OCI-LY3 (cell line): ENCODE data around the gene NXPH4.

Source experiments
- H2AFZ ChIP-seq: fragments of 200-600, 300-600 bp; shearing (Covaris generic); 2 replicates; pipeline ENCODE4 v1.6.0; 2014; ENCODE audit warnings: antibody characterized with exemption, low read depth, low read length
- H3K27ac ChIP-seq: fragments of 200-600, 300-600 bp; sonication (generic); 2 replicates; pipeline ENCODE4 v1.5.1; 2014; ENCODE audit warnings: mild to moderate bottlenecking, low read length, moderate library complexity, mixed read lengths
- H3K27me3 ChIP-seq: fragments of 200-600, 300-600 bp; sonication (generic); 2 replicates; pipeline ENCODE4 v1.6.1; 2014; ENCODE audit warnings: low read depth, low read length, mixed read lengths
- H3K36me3 ChIP-seq: fragments of 200-600, 300-600 bp; sonication (generic); replicated peaks from 2 replicates; pipeline ENCODE3; 2014; ENCODE audit warnings: low read depth, low read length, mixed read lengths
- H3K4me1 ChIP-seq: fragments of 300-600, 200-600 bp; sonication (generic); 2 replicates; pipeline ENCODE4 v1.6.1; 2014; ENCODE audit warnings: low read length, mixed read lengths
- H3K4me2 ChIP-seq: fragments of 200-600, 300-600 bp; sonication (generic); 2 replicates; pipeline ENCODE4 v1.6.1; 2014; ENCODE audit warnings: low read length, mixed read lengths
- H3K4me3 ChIP-seq: fragments of 300-600, 200-600 bp; sonication (generic); 2 replicates; pipeline ENCODE4 v1.5.1; 2014; ENCODE audit warnings: antibody characterized with exemption, mild to moderate bottlenecking, low read length, moderate library complexity
- H3K79me2 ChIP-seq: fragments of 300-600, 200-600 bp; shearing (Covaris generic); 2 replicates; pipeline ENCODE4 v1.6.1; 2014; ENCODE audit warnings: mild to moderate bottlenecking, low read length, mixed read lengths
- H3K9ac ChIP-seq: fragments of 300-600, 200-600 bp; shearing (Covaris generic); 2 replicates; pipeline ENCODE4 v1.6.0; 2014; ENCODE audit warnings: mild to moderate bottlenecking, low read length, moderate library complexity
- H3K9me3 ChIP-seq: fragments of 200-600, 300-600 bp; shearing (Covaris generic); 2 replicates; pipeline ENCODE4 v1.6.1; 2014; ENCODE audit warnings: low read length, mixed read lengths; ENCODE audit not compliant: insufficient read depth
- H4K20me1 ChIP-seq: fragments of 200-600, 300-600 bp; sonication (generic); 2 replicates; pipeline ENCODE4 v1.6.1; 2016; ENCODE audit warnings: low read length, mixed read lengths; ENCODE audit not compliant: insufficient read depth
- EZH2phosphoT487 ChIP-seq: fragments of 200-600 bp; shearing (Covaris generic); IDR thresholded peaks from 2 replicates; pipeline ENCODE4 v1.6.1; 2018; ENCODE audit warnings: antibody characterized with exemption, mixed run types, low read depth
- TF ChIP-seq, protein P1 (sequence below): fragments of 200-600, 300-600 bp; sonication (generic); IDR thresholded peaks from 2 replicates; pipeline ENCODE4 v1.5.1; 2014; ENCODE audit warnings: antibody characterized with exemption, low read length, low read depth

The NXPH4 gene

DNA sequence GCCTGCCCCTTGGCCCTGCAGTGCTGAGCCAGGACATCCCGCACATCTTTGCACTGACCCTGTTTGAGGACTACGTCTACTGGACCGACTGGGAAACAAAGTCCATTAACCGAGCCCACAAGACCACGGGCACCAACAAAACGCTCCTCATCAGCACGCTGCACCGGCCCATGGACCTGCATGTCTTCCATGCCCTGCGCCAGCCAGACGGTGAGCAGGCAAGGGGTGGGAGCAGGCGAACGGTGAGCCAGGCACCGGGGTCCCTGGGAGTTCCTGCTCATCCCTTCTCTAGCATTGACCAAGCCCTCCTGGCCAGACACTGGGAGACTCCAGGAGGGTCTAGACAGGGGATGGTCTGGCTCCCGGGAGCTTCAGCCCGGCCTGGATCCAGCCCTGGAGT is 17.4 kb upstream of the NXPH4 start:
- Histone ChIP-seq H3K36me3 (no peaks in the 10 kb centered on the region), H3K27ac (no peak overlapping the region), H4K20me1 (no peaks in the 10 kb centered on the region)

DNA sequence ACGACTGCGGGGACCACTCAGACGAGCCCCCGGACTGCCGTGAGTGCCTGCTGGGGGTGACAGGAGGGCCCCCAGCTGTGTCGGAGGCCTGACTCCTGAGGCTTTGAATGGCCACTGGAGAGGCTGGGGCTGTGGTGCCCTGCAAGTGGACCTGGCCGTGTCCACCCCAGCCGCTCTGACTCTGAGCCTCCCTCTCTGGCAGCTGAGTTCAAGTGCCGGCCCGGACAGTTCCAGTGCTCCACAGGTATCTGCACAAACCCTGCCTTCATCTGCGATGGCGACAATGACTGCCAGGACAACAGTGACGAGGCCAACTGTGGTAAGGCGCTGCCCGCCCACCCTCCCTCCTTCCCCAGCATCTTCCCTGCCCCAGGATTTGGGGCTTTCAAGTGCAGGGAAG is 16.1 kb upstream of the NXPH4 start:
- H3K9me3 ChIP-seq, result no peaks in the 10 kb centered on the region
- H3K9ac ChIP-seq, result no peak overlapping the region
- no peak overlapping the region for H3K4me3 ChIP-seq
- no peaks in the 10 kb centered on the region for H3K36me3 ChIP-seq
- H4K20me1 ChIP-seq, result no peaks in the 10 kb centered on the region
- TF ChIP-seq EZH2phosphoT487, result no peak
- TF ChIP-seq, protein P1, sequence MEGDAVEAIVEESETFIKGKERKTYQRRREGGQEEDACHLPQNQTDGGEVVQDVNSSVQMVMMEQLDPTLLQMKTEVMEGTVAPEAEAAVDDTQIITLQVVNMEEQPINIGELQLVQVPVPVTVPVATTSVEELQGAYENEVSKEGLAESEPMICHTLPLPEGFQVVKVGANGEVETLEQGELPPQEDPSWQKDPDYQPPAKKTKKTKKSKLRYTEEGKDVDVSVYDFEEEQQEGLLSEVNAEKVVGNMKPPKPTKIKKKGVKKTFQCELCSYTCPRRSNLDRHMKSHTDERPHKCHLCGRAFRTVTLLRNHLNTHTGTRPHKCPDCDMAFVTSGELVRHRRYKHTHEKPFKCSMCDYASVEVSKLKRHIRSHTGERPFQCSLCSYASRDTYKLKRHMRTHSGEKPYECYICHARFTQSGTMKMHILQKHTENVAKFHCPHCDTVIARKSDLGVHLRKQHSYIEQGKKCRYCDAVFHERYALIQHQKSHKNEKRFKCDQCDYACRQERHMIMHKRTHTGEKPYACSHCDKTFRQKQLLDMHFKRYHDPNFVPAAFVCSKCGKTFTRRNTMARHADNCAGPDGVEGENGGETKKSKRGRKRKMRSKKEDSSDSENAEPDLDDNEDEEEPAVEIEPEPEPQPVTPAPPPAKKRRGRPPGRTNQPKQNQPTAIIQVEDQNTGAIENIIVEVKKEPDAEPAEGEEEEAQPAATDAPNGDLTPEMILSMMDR, result no peak
- H2AFZ ChIP-seq, result no peak overlapping the region
- H3K4me2 ChIP-seq, result no peak overlapping the region
- no peaks in the 10 kb centered on the region for H3K79me2 ChIP-seq
- H3K27me3 ChIP-seq, result no peaks in the 10 kb centered on the region
- H3K4me1 ChIP-seq, result no peaks in the 10 kb centered on the region
- no peak overlapping the region for H3K27ac ChIP-seq

More for the DNA sequence above, 17.4 kb upstream of the NXPH4 start:
- no peak overlapping the region for H3K4me3 ChIP-seq
- no peaks in the 10 kb centered on the region for H3K4me1 ChIP-seq
- H3K27me3 ChIP-seq, result no peaks in the 10 kb centered on the region
- H3K9ac ChIP-seq, result no peak overlapping the region
- H3K79me2 ChIP-seq, result no peaks in the 10 kb centered on the region
- TF ChIP-seq, protein P1, result no peak
- TF ChIP-seq EZH2phosphoT487, result no peak
- no peaks in the 10 kb centered on the region for H3K9me3 ChIP-seq
- no peak overlapping the region for H2AFZ ChIP-seq
- H3K4me2 ChIP-seq, result no peak overlapping the region

DNA sequence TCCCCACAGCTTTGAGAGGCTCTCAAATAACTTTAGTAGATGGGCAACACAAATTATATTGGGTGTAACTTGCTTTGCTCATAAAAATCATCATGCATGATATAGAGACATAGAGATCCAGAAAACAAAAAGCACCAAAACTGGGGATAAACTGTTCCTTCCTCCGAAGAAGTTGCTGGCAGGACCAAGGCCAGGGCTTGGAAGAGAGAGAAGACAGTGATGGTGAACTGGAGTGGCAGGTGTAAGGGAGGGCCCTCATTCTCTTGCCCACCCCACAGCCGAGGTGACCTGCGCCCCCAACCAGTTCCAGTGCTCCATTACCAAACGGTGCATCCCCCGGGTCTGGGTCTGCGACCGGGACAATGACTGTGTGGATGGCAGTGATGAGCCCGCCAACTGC is 15.4 kb upstream of the NXPH4 start:
- no peak overlapping the region for H2AFZ ChIP-seq
- no peak overlapping the region for H3K4me2 ChIP-seq
- H4K20me1 ChIP-seq, result no peaks in the 10 kb centered on the region
- no peaks in the 10 kb centered on the region for H3K36me3 ChIP-seq
- H3K79me2 ChIP-seq, result no peaks in the 10 kb centered on the region
- no peaks in the 10 kb centered on the region for H3K27me3 ChIP-seq
- H3K9me3 ChIP-seq, result no peaks in the 10 kb centered on the region
- H3K4me3 ChIP-seq, result no peak overlapping the region
- no peak overlapping the region for H3K27ac ChIP-seq
- no peak for TF ChIP-seq EZH2phosphoT487
- TF ChIP-seq, protein P1, result no peak
- H3K4me1 ChIP-seq, result no peaks in the 10 kb centered on the region
- H3K9ac ChIP-seq, result no peak overlapping the region

DNA sequence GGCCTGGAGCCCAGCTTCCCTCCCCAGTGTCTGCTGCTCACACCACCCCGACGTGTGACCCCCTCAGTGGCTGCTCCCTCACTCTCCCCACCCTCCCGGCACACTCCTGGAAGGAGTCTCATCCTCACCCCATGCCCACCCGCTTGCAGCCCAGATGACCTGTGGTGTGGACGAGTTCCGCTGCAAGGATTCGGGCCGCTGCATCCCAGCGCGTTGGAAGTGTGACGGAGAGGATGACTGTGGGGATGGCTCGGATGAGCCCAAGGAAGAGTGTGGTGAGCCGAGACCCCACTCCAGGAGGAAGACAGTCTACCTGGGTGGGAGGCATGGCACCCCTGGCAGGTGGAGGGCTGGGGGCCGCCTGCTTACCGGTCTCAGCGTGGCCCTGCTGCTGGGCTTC is 15.0 kb upstream of the NXPH4 start:
- no peak overlapping the region for H3K9ac ChIP-seq
- H3K4me1 ChIP-seq, result no peaks in the 10 kb centered on the region
- H3K9me3 ChIP-seq, result no peaks in the 10 kb centered on the region
- no peaks in the 10 kb centered on the region for H4K20me1 ChIP-seq
- H3K4me2 ChIP-seq, result no peak overlapping the region
- no peak overlapping the region for H2AFZ ChIP-seq
- no peaks in the 10 kb centered on the region for H3K36me3 ChIP-seq
- H3K27ac ChIP-seq, result no peak overlapping the region
- no peaks in the 10 kb centered on the region for H3K27me3 ChIP-seq
- TF ChIP-seq EZH2phosphoT487, result no peak
- TF ChIP-seq, protein P1, result no peak
- no peak overlapping the region for H3K4me3 ChIP-seq
- H3K79me2 ChIP-seq, result no peaks in the 10 kb centered on the region
